H9 (cell line): ENCODE results near the gene SPTLC3. TPM values are rescaled to one million over a fixed set of nuclear protein-coding genes. Genes with fewer than 3 reads are reported as not detected.

ENCODE experiments used
- DNase-seq: peaks from one replicate; pipeline ENCODE4 v3.0.0-alpha.2; 2017
- H2AFZ ChIP-seq: one replicate; pipeline ENCODE4 v1.6.1; 2013; ENCODE audit warnings: mild to moderate bottlenecking, low read length, control low read depth, moderate library complexity
- H2AK5ac ChIP-seq: 2 replicates; pipeline ENCODE4 v1.6.1; 2013; ENCODE audit warnings: low read length, control low read depth, mixed read lengths; ENCODE audit not compliant: insufficient read length
- H2BK120ac ChIP-seq: one replicate; pipeline ENCODE4 v1.6.1; 2013; ENCODE audit warnings: low read depth, mild to moderate bottlenecking, low read length, control low read depth, inconsistent platforms; ENCODE audit not compliant: poor library complexity, severe bottlenecking
- H2BK12ac ChIP-seq: 2 replicates; pipeline ENCODE4 v1.6.1; 2013; ENCODE audit warnings: low read length, control low read depth, mixed read lengths, low read depth; ENCODE audit not compliant: insufficient read length
- H2BK15ac ChIP-seq: 2 replicates; pipeline ENCODE4 v1.6.1; 2013; ENCODE audit warnings: low read depth, low read length, control low read depth
- H2BK20ac ChIP-seq: one replicate; pipeline ENCODE4 v1.6.1; 2013; ENCODE audit warnings: low read depth, mild to moderate bottlenecking, low read length, control low read depth, inconsistent platforms; ENCODE audit not compliant: poor library complexity, severe bottlenecking
- H2BK5ac ChIP-seq: 2 replicates; pipeline ENCODE4 v1.6.1; 2013; ENCODE audit warnings: low read length, control low read depth, mixed read lengths; ENCODE audit not compliant: insufficient read length
- H3K14ac ChIP-seq: 2 replicates; pipeline ENCODE4 v1.6.1; 2013; ENCODE audit warnings: low read length, control low read depth; ENCODE audit not compliant: insufficient read depth
- H3K18ac ChIP-seq: 2 replicates; pipeline ENCODE4 v1.6.1; 2013; ENCODE audit warnings: low read depth, mild to moderate bottlenecking, mixed read lengths, low read length, control low read depth; ENCODE audit not compliant: insufficient read length
- H3K23ac ChIP-seq: 2 replicates; pipeline ENCODE4 v1.6.1; 2013; ENCODE audit warnings: low read length, control low read depth, mixed read lengths, low read depth; ENCODE audit not compliant: insufficient read length
- H3K23me2 ChIP-seq: 2 replicates; pipeline ENCODE4 v1.6.1; 2013; ENCODE audit warnings: low read depth, mild to moderate bottlenecking, mixed read lengths, low read length, control low read depth; ENCODE audit not compliant: insufficient read length, poor library complexity, severe bottlenecking
- H3K27ac ChIP-seq: 2 replicates; pipeline ENCODE4 v1.5.1; 2013; ENCODE audit warnings: low read length, control low read depth, mixed read lengths, low read depth; ENCODE audit not compliant: insufficient read length
- H3K27me3 ChIP-seq: 2 replicates; pipeline ENCODE4 v1.6.1; 2013; ENCODE audit warnings: low read length, control low read depth, inconsistent platforms; ENCODE audit not compliant: insufficient read depth
- H3K4ac ChIP-seq: 2 replicates; pipeline ENCODE4 v1.6.1; 2013; ENCODE audit warnings: low read depth, mild to moderate bottlenecking, control low read depth, inconsistent platforms, low read length, moderate library complexity
- H3K4me1 ChIP-seq: 2 replicates; pipeline ENCODE4 v1.6.1; 2013; ENCODE audit warnings: low read length, control low read depth, inconsistent platforms; ENCODE audit not compliant: insufficient read depth
- H3K4me2 ChIP-seq: 2 replicates; pipeline ENCODE4 v1.6.1; 2013; ENCODE audit warnings: low read length, control low read depth, mixed read lengths; ENCODE audit not compliant: insufficient read length, insufficient read depth
- H3K56ac ChIP-seq: 2 replicates; pipeline ENCODE4 v1.6.1; 2013; ENCODE audit warnings: low read depth, mild to moderate bottlenecking, mixed read lengths, low read length, control low read depth; ENCODE audit not compliant: insufficient read length
- H3K79me1 ChIP-seq: 2 replicates; pipeline ENCODE4 v1.6.1; 2013; ENCODE audit warnings: low read depth, mild to moderate bottlenecking, moderate library complexity, low read length, control low read depth, inconsistent platforms; ENCODE audit not compliant: insufficient read depth, poor library complexity, severe bottlenecking
- H3K79me2 ChIP-seq: 2 replicates; pipeline ENCODE4 v1.6.1; 2013; ENCODE audit warnings: low read length, control low read depth, inconsistent platforms; ENCODE audit not compliant: insufficient read depth
- H3K9ac ChIP-seq: 2 replicates; pipeline ENCODE4 v1.6.1; 2013; ENCODE audit warnings: low read length, control low read depth, mixed read lengths; ENCODE audit not compliant: insufficient read length; ENCODE audit errors: extremely low read depth
- H3K9me3 ChIP-seq: one replicate; pipeline ENCODE4 v1.6.1; 2013; ENCODE audit warnings: low read depth, low read length, inconsistent platforms; ENCODE audit not compliant: control insufficient read depth
- H3T11ph ChIP-seq: one replicate; pipeline ENCODE4 v1.6.1; 2013; ENCODE audit warnings: mild to moderate bottlenecking, low read length, control low read depth, inconsistent platforms
- H4K20me1 ChIP-seq: one replicate; pipeline ENCODE4 v1.6.1; 2013; ENCODE audit not compliant: control insufficient read depth, insufficient read length, insufficient read depth
- H4K5ac ChIP-seq: 2 replicates; pipeline ENCODE4 v1.6.1; 2013; ENCODE audit warnings: low read depth, mild to moderate bottlenecking, mixed read lengths, low read length, control low read depth; ENCODE audit not compliant: insufficient read length
- H4K8ac ChIP-seq: replicated peaks from 2 replicates; pipeline ENCODE4 v1.6.1; 2013; ENCODE audit warnings: low read length, control low read depth, mixed read lengths, low read depth; ENCODE audit not compliant: insufficient read length
- H4K91ac ChIP-seq: 2 replicates; pipeline ENCODE4 v1.6.1; 2013; ENCODE audit warnings: low read depth, mild to moderate bottlenecking, moderate library complexity, mixed read lengths, low read length, control low read depth; ENCODE audit not compliant: insufficient read length
- H3K27ac Mint-ChIP-seq, 3 experiments: 2 replicates in 2 of 3; 3 replicates in 1 of 3; pipeline ENCODE4 v1.8.0; 2020 to 2021; ENCODE audit warnings: mixed read lengths in 3 of 3, mild to moderate bottlenecking in 1 of 3, moderate library complexity in 1 of 3
- H3K27me3 Mint-ChIP-seq: 2 replicates; pipeline ENCODE4 v1.8.0; 2021; ENCODE audit warnings: low read depth, mild to moderate bottlenecking, moderate library complexity, mixed read lengths
- H3K36me3 Mint-ChIP-seq, 3 experiments: 2 replicates in 2 of 3; 3 replicates in 1 of 3; pipeline ENCODE4 v1.8.0; 2020 to 2021; ENCODE audit warnings: low read depth in 3 of 3, mixed read lengths in 3 of 3; ENCODE audit not compliant: insufficient read depth in 1 of 3
- H3K4me1 Mint-ChIP-seq, 2 experiments: 2 replicates each; pipeline ENCODE4 v1.8.0; 2020; ENCODE audit warnings: mixed read lengths in 2 of 2
- H3K4me3 Mint-ChIP-seq, 2 experiments: 2 replicates in 1 of 2; 3 replicates in 1 of 2; pipeline ENCODE4 v1.8.0; 2020 to 2021; ENCODE audit warnings: mild to moderate bottlenecking in 2 of 2, mixed read lengths in 2 of 2, moderate library complexity in 1 of 2
- H3K9me3 Mint-ChIP-seq, 2 experiments: 2 replicates in 1 of 2; 3 replicates in 1 of 2; pipeline ENCODE4 v1.8.0; 2020; ENCODE audit warnings: mild to moderate bottlenecking in 2 of 2, mixed read lengths in 2 of 2, moderate library complexity in 1 of 2
- WGBS: extraction: QIAGEN DNeasy Blood & Tissue Kit; methylation state at CpG from one replicate; pipeline ENCODE4 v1.1.7; 2013; ENCODE audit warnings: missing lambda C conversion rate, low lambda C conversion rate, mixed read lengths; ENCODE audit not compliant: insufficient read length; ENCODE audit errors: extremely low coverage; 5-methylcytosine and 5-hydroxymethylcytosine counted together
- total RNA-seq: library from RNA; stranded (reverse); gene quantifications from 2 replicates; pipeline ENCODE4 v1.2.1, GENCODE V29; 2021
- TF ChIP-seq, protein P1 (sequence below): fragments of 200-600 bp; sonication (generic); conservative IDR thresholded peaks from 3 replicates; pipeline ENCODE4 v1.8.0; 2021; ENCODE audit warnings: antibody characterized with exemption, mild to moderate bottlenecking

SPTLC3 gene
- total RNA-seq, 1 experiment from 2014 or later: 0.68 TPM

DNA sequence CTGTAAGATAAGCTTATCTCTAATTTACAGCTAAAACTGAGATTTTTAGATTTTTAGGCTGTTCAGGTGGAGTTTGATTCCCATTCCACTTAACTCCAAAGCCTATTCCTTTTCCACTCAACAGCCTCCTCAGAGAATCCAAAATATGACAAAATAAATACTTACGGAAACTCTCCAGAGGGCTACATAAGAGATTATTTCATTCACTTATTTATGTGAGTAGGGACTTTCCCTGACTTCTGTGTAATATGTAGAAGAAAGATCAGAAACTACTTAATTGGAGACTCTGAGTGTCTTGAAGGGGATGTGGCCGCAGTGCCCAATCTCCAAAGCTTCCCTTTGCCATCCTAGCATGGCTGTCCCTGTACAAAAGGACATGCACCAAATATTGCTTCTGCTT lies 140.2 kb downstream of the SPTLC3 start:
- Histone ChIP-seq H3K9ac (no peak overlapping the region), H2BK15ac (no peak overlapping the region), H4K20me1 (no peaks in the 10 kb centered on the region), H3K4ac (no peak overlapping the region), H3K27ac (no peak overlapping the region), H2BK5ac (no peak overlapping the region), H2AK5ac (no peak overlapping the region), H3K14ac (no peak overlapping the region), H2BK20ac (no peak overlapping the region), H2BK120ac (no peak overlapping the region), H3T11ph (no peak overlapping the region), H3K4me1 (peaks cover 2% of the 10 kb centered on the region; the same call in 1 of the 2 replicates), H2BK12ac (no peak overlapping the region), H4K91ac (no peak overlapping the region), H3K27me3 (no peaks in the 10 kb centered on the region), H3K23me2 (no peaks in the 10 kb centered on the region), H3K18ac (no peak overlapping the region), H2AFZ (no peak overlapping the region), H3K23ac (no peak overlapping the region), H4K8ac (no peak overlapping the region), H3K79me2 (no peaks in the 10 kb centered on the region), H3K56ac (no peak overlapping the region), H3K9me3 (no peaks in the 10 kb centered on the region), H3K4me2 (no peak overlapping the region), H4K5ac (no peak overlapping the region), H3K79me1 (no peaks in the 10 kb centered on the region)
- DNase-seq: no peak
- TF ChIP-seq, protein P1, sequence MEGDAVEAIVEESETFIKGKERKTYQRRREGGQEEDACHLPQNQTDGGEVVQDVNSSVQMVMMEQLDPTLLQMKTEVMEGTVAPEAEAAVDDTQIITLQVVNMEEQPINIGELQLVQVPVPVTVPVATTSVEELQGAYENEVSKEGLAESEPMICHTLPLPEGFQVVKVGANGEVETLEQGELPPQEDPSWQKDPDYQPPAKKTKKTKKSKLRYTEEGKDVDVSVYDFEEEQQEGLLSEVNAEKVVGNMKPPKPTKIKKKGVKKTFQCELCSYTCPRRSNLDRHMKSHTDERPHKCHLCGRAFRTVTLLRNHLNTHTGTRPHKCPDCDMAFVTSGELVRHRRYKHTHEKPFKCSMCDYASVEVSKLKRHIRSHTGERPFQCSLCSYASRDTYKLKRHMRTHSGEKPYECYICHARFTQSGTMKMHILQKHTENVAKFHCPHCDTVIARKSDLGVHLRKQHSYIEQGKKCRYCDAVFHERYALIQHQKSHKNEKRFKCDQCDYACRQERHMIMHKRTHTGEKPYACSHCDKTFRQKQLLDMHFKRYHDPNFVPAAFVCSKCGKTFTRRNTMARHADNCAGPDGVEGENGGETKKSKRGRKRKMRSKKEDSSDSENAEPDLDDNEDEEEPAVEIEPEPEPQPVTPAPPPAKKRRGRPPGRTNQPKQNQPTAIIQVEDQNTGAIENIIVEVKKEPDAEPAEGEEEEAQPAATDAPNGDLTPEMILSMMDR: no peak
- peaks cover 14 to 15% of the 10 kb centered on the region in 2 experiments for H3K4me1 Mint-ChIP-seq
- no peak overlapping the region for H3K27ac Mint-ChIP-seq
- no CpG with 5 or more reads among the region's 2 CpGs for WGBS
- H3K36me3 Mint-ChIP-seq: no peaks in the 10 kb centered on the region
- peaks cover 4% of the 10 kb centered on the region for H3K27me3 Mint-ChIP-seq
- H3K9me3 Mint-ChIP-seq: no peaks in the 10 kb centered on the region; a peak in 2 of 5 replicates
- H3K4me3 Mint-ChIP-seq: no peak overlapping the region
